Activated T-cell treated with anti-CD3 and anti-CD28 coated beads, Interleukin-2, amount 50 U/mL, for 48 hours (primary cell): Measurements from ENCODE around the gene MNS1.
"Not testable (repeated sequence)": the region's sequence is repeated elsewhere in the genome, so short reads cannot be mapped to it uniquely, and the experiment has no call there.

Source experiments
- DNase-seq, 2 experiments: peaks; one replicate each; pipeline ENCODE4 v3.0.0-alpha.2; 2020

MNS1 gene

DNA sequence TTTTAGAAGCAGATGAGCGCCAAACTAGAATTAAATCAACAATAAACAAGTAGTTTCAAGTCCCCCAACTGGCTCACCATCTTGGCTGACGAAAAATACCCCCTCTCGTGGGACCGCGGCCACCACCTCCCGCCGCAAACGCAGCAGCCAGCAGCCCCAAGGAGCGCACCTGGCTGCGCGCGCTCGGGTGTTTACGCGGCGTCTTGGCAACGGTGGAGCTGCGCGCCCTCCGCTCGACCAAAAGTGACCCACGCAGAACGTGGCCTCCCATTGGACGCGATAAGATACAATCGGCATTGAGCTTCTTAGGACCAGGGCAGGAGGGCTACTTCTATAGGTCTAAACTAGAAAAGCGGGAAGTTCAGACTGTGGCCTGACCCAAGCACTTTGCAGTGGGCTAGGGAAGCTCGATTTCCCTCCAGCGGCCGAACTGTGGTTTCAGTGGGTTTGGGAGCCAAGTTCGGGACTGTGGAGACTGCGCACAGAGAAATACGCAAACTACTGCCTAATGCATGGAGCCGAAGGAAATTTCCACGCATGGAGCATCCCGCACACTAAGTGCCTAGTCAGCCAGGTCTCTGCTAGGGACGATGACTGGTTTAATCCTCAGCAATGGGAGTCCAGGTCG is at the start of gene MNS1:
Gene MNS1 (minus strand): TSS at position 245 of the 628 bp plus-strand sequence. CDS start 165 bp downstream, at position 80.
- DNase-seq: peak; percentile 78 to 84

DNA sequence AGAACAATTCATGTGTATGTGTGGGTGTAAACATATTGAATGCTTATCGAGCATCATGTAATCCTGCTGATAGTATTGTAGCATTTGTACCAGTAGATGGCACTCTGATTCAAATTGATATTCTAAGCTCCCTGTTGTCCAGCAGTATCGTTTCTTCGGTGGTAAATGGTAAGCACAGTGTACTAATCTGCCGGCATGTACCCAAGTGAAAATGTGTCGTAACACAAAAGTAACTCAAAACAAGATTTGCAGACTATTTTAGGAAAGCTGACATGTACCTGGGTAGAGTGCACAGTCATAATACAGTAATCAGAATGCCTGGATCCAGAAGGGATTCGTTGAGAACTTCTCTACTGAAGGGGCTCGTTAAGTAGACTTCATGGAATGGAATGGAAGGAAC is 31.7 kb upstream of the MNS1 start:
- no peak for DNase-seq

- no peak for DNase-seq
Observed at GRCh38 chr15:56495533-56495932, 30.6 kb upstream of the MNS1 start.

DNA sequence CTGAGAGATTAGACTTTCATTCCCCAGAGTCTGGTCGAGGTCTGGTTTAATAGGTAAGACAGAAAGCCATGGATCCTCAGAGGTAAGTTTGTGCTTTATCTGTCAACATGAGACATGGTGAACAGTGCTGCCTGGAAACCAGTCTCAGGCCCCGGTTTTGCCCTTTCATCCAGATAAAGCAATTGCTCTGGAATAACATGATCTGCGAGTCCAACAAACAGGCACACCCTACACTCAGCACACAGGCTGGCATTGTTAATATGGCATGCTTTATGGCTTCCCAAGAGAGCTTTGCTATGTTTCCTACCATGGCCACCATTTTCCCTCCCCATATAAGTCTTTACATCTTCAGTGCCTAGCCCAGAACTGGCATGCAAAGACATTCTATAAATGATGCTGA is 30.1 kb upstream of the MNS1 start:
- no peak for DNase-seq

DNA sequence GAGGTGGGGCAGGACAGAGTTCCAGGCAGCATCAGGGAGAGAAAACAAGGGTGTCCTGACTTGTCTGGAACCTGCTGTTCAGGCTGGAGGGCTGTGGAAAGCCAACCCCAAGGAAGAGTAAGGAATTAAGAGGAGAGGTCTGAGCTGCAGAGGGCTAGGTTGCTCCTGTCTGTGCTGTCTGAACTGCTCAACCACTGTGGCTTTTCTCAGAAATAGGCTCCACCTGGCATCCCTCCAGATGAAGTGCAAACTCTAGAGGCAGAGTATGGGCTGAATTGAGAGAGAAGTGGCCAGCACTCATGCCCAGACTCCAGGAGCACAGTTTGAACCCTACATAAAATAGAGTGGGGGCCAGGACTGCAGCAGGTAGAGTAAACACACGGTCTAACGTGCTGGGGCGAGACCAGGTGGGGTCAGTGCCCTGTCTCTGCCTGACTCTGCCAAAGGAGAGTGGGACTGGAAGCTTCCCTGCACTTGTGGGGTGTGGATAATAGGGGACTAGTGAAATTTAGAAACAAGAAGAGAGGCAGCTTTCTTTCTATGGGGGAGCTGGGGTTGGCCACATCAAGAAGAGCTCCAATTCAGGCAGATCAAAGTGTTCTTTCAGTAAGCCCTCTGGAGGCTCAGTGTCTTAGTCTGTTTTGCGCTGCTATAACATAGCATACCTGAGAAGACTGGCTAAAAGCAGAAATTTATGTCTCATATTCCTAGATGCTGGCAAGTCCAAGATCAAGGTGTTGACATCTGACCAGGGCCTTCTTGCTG is 28.0 kb upstream of the MNS1 start:
- DNase-seq: no peak

- DNase-seq: no peak
Observed at GRCh38 chr15:56492236-56492635, 27.3 kb upstream of the MNS1 start.

- peak; percentile 57 to 67 for DNase-seq
Observed at GRCh38 chr15:56491110-56491722, 26.3 kb upstream of the MNS1 start.

DNA sequence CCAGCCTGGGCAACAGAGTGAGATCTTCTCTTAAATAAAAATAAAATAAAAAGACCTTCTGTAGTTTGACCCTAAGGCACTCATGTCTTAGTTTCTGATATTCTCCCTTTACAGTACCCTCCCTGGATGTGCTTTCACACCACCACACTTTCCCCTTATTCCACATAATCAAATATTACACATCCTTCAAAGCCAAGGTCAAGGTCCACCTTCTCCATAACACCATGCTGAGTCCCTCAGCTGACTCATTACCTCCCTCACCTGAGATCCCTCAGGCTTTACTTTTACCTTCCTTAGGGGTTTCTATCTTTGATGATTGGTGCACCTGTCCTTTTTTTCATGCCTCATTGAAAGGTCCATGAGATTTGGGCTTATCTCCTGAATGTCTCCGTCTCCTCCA is 25.5 kb upstream of the MNS1 start:
- DNase-seq: no peak

DNA sequence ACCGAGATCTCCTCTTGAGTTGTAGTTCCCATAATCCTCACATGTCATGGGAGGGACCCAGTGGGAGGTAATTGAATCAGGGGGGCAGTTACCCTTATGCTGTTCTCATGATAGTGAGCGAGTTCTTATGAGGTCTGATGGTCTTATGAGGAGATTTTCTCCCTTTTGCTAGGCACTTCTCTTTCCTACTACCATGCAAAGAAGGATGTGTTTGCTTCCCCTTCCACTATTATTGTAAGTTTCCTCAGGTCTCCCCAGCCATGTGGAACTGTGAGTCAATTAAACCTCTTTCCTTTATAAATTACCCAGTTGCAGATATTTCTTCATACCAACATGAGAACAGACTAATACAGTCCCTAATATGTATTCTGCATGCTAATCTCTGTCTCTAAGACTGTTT is 21.3 kb upstream of the MNS1 start:
- not testable (repeated sequence) for DNase-seq

DNA sequence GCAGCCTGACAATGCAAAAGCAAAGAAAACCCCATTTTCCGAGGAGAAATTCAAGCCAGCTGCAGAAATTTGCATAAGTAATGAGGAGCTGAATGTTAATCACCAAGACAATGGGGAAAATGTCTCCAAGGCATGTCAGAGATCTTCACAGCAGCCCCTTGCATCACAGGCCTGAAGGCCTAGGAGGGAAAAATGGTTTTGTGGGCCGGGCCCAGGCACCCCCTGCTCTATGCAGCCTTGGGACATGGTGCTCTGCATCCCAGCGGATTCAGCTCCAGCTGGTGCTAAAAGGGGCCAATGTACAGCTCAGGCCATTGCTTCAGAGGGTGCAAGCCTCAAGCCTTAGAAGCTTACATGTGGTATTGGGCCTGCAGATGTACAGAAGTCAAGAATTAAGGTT is 20.5 kb upstream of the MNS1 start:
- not testable (repeated sequence) for DNase-seq

- no peak for DNase-seq
Observed at GRCh38 chr15:56484287-56484686, 19.4 kb upstream of the MNS1 start.

DNA sequence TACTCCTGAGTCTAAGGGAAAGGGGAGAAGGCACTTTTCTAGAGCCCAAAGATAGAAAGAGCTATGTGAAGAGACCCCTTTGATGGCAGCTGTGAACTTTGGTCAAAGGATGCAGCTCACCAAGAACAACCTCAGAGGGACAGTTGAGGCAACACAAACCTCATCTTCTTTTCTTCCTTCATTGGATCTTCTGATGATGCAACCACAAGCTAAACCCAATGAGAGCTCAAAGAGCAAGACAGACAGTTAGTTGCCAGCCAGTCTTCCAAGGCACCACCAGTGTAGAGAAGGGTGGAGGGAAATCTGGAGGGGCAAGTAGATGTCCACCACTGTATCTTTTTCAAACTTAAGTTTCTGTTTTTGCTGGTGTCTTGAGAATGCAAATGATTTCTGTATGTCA is 10.4 kb upstream of the MNS1 start:
- no peak for DNase-seq

GRCh38 chr15:56473017-56473416 is 8.1 kb upstream of the MNS1 start:
- DNase-seq: no peak

DNA sequence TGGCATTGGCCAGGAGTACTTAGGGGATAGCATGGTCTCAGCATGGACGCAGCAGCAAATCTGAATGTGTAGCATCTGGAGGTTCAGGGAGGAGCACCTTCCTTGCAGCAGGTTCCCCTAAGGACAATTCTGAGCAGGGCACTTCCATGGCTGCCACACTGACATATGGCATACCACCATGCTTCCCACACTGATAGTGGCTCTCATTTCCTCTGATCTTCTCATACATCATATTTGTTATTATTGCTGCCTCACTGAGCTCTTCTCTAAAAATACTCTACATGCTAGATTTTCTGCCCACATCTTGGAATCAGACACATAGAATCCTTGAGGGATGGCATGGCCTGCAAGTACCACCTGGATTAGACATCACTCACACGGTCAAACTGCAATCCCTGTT is 7.3 kb upstream of the MNS1 start:
- DNase-seq: no peak

- DNase-seq: no peak
Observed at GRCh38 chr15:56471440-56472069, 6.6 kb upstream of the MNS1 start.

GRCh38 chr15:56469483-56469882 is 4.5 kb upstream of the MNS1 start:
- DNase-seq: no peak

DNA sequence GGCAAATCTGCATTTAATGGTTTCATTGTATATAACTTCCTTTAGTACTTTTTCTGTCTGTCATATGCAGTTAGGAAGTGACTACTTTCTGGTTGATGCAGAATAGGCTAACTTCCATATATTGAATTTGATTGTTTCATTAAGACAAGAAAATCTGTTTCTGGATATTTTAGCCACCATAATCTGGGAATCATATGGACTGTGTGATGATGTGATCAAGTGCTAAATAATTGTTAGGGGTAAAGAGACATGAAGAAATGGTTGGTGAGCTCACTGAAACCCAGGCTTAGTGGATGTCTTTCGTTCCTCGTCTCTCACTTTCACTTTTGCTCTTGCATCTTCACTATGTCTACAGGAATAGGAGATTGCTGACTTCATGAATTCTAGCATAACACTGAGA is 3.5 kb upstream of the MNS1 start:
- DNase-seq: no peak

- DNase-seq: no peak
Observed at GRCh38 chr15:56467616-56468015, 2.7 kb upstream of the MNS1 start.

DNA sequence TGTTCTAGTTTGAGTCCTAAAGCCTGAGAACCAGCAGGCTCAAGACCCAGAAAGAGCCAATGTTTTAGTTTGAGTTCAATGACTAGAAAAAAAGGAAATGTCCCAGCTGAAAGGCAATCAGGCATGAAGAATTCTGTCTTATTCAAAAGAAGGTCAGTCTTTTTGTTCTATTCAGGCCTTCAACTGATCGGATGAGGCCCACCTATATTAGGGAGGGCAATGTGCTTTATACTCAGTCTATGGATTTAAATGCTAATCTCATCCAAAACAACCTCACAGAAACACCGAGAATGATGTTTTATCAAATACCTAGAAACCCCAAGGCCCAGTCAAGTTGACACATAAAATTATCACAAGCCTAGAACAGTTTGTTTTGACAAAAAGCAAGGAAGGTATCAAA is 4.0 kb downstream of the MNS1 start:
- DNase-seq: no peak

- DNase-seq: no peak
Observed at GRCh38 chr15:56460071-56460470, 4.9 kb downstream of the MNS1 start.

DNA sequence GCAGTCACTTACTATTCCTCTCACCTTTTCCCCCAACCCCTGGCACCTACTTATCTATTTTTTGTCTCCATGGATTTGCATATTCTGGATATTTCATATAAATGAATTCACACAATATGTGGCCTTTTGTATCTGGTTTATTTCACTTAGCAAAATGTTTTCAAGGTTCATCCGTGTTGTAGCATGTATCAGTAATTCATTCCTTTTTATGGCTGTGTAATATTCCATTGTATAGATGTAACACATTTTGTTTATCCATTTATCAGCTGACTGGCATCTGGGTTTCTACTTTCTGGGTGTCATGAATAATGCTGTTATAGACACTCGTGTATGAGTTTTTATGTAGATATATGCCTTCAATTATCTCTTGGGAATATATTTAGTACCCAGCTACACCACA is 5.8 kb downstream of the MNS1 start:
- no peak for DNase-seq

DNA sequence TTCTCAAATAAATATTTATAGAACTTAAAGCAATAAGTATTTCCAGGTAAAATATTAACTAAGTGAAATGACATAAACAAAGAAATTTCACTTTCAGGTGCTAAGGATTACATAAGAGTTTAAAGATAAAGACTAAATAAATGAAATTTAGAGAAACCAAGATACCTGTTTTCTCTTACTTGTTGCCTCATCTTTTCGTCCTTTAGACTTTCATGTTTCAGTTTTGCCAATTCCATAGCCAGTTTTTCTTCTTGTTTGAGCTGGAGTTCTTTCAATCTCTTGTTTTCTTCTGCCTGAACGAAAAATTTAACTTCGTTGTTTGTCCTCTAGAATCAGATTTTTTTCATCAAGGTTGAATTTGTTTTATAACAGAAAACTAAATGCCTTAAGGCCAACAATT is 8.7 kb downstream of the MNS1 start:
- DNase-seq: no peak

DNA sequence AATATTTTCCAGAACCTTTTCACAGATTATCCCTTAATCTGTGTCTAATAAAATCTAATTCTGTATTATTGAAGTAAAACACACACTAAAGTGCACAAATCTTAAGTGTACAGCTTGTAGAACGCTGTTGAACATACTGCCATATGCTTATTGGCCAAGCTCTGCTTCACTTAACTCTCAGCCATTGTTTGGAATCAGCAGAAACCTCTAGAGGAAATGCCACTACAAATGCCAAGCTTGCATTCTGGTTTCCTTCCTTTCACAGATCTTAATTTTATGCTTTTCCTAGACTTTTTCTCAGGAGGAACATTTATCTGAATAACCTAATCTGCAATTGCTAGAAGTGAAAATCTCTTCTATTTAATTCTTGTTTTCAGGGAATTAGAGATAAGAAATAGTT is 10.1 kb downstream of the MNS1 start:
- DNase-seq: no peak

DNA sequence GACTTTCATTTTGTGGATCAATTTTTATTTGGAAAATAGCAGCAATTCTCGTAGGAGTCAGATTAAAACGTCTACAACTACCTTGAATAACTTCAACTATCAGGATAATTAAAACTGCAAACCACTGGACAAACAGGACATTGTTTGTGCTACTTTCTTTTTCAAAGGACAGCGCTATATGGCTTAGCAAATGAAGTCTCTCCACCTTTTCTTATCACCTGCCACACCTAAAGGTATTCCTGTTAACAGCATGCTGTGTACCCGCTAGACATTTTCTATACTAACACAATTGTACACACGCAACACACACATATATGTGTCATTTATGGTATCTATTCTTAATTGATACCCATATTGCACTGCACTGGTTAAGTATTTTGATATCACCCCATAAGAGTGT is 19.2 kb downstream of the MNS1 start:
- DNase-seq: no peak
